CD4-positive, alpha-beta T cell treated with Interleukin-4 for 4 hours (primary cell): Measurements from ENCODE around the gene KCNA3.
"Not testable (repeated sequence)": the region's sequence is repeated elsewhere in the genome, so short reads cannot be mapped to it uniquely, and the experiment has no call there.

Source experiments
- DNase-seq: peaks from one replicate; pipeline ENCODE4 v3.0.0-alpha.2; 2020

Gene KCNA3

GRCh38 chr1:110676970-110677369 is 2.2 kb upstream of the KCNA3 start:
- DNase-seq, result peak; percentile 22

- no peak for DNase-seq
Measured at GRCh38 chr1:110675060-110675791, 486 bp upstream of the KCNA3 start.

- DNase-seq, result no peak
Measured at GRCh38 chr1:110673805-110674336, 869 bp downstream of the KCNA3 start.

GRCh38 chr1:110673197-110673701 is 1.5 kb downstream of the KCNA3 start:
- peak; percentile 41 for DNase-seq

GRCh38 chr1:110672753-110673108 is 2.0 kb downstream of the KCNA3 start:
- peak; percentile 80 for DNase-seq

GRCh38 chr1:110672001-110672752 is 2.6 kb downstream of the KCNA3 start:
- peak; percentile 98 for DNase-seq

- DNase-seq, result peak; percentile 57
Measured at GRCh38 chr1:110671361-110671760, 3.4 kb downstream of the KCNA3 start.

GRCh38 chr1:110668549-110668948 is 6.2 kb downstream of the KCNA3 start:
- DNase-seq, result no peak

GRCh38 chr1:110667776-110668175 is 7.0 kb downstream of the KCNA3 start:
- DNase-seq, result peak; percentile 69

GRCh38 chr1:110663241-110663640 is 11.5 kb downstream of the KCNA3 start:
- DNase-seq, result no peak

GRCh38 chr1:110659559-110659958 is 15.2 kb downstream of the KCNA3 start:
- not testable (repeated sequence) for DNase-seq

GRCh38 chr1:110657351-110657750 is 17.4 kb downstream of the KCNA3 start:
- DNase-seq, result no peak

GRCh38 chr1:110650609-110651008 is 24.1 kb downstream of the KCNA3 start:
- no peak for DNase-seq

- no peak for DNase-seq
Measured at GRCh38 chr1:110648417-110648816, 26.3 kb downstream of the KCNA3 start.

GRCh38 chr1:110647254-110647891 is 27.4 kb downstream of the KCNA3 start:
- DNase-seq, result peak; percentile 65

- peak; percentile 71 for DNase-seq
Measured at GRCh38 chr1:110645821-110646735, 28.7 kb downstream of the KCNA3 start.

GRCh38 chr1:110645211-110645610 is 29.5 kb downstream of the KCNA3 start:
- no peak for DNase-seq

GRCh38 chr1:110643879-110644472 is 30.8 kb downstream of the KCNA3 start:
- no peak for DNase-seq

GRCh38 chr1:110639724-110640386 is 34.9 kb downstream of the KCNA3 start:
- no peak for DNase-seq

GRCh38 chr1:110638556-110638955 is 36.2 kb downstream of the KCNA3 start:
- DNase-seq, result no peak

- no peak for DNase-seq
Measured at GRCh38 chr1:110638058-110638457, 36.7 kb downstream of the KCNA3 start.
